Cardiac fibroblast (primary cell): ENCODE data around the gene F11R.
"Not testable (repeated sequence)": the region's sequence is repeated elsewhere in the genome, so short reads cannot be mapped to it uniquely, and the experiment has no call there.

ENCODE experiments used
- DNase-seq, 2 donors: peaks; one replicate each; pipeline versions ENCODE4 v3.0.0 to v3.0.0-alpha.2; 2010; ENCODE audit warnings: low read depth in 2 of 2
- H3K4me3 ChIP-seq, 2 donors: replicated peaks in 1 of 2; 1 replicate in 1 of 2; 2 replicates in 1 of 2; pipeline ENCODE4 v1.5.1; 2011; ENCODE audit warnings: low read depth in 2 of 2, low read length in 2 of 2, mild to moderate bottlenecking in 2 of 2, moderate library complexity in 1 of 2
- TF ChIP-seq, protein P1 (sequence below): IDR thresholded peaks from one replicate; pipeline ENCODE4 v1.5.1; 2011; ENCODE audit warnings: low read depth, mild to moderate bottlenecking, low read length, inconsistent platforms

Gene F11R

DNA sequence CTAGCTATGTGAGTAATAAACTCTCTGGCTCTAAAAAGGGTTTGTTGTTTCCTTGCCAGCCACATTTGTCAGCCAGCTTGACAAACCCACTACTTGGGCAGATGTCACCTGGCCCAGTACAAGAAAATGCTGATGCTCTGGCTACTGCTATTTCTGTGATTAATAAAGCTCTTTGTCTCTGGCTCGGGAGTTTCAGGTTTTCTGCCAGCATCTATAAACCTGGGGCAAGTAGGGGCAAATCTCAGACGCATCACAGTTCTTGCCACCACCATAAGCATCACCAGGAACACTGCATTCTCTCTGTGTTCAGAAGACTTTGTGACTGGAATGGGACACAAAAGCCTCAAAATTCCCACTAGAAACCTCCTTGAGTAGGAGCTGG, 68.8 kb downstream of the F11R start:
- TF ChIP-seq, protein P1, sequence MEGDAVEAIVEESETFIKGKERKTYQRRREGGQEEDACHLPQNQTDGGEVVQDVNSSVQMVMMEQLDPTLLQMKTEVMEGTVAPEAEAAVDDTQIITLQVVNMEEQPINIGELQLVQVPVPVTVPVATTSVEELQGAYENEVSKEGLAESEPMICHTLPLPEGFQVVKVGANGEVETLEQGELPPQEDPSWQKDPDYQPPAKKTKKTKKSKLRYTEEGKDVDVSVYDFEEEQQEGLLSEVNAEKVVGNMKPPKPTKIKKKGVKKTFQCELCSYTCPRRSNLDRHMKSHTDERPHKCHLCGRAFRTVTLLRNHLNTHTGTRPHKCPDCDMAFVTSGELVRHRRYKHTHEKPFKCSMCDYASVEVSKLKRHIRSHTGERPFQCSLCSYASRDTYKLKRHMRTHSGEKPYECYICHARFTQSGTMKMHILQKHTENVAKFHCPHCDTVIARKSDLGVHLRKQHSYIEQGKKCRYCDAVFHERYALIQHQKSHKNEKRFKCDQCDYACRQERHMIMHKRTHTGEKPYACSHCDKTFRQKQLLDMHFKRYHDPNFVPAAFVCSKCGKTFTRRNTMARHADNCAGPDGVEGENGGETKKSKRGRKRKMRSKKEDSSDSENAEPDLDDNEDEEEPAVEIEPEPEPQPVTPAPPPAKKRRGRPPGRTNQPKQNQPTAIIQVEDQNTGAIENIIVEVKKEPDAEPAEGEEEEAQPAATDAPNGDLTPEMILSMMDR, result no peak
- no peak for DNase-seq
- H3K4me3 ChIP-seq, result no peak overlapping the region

DNA sequence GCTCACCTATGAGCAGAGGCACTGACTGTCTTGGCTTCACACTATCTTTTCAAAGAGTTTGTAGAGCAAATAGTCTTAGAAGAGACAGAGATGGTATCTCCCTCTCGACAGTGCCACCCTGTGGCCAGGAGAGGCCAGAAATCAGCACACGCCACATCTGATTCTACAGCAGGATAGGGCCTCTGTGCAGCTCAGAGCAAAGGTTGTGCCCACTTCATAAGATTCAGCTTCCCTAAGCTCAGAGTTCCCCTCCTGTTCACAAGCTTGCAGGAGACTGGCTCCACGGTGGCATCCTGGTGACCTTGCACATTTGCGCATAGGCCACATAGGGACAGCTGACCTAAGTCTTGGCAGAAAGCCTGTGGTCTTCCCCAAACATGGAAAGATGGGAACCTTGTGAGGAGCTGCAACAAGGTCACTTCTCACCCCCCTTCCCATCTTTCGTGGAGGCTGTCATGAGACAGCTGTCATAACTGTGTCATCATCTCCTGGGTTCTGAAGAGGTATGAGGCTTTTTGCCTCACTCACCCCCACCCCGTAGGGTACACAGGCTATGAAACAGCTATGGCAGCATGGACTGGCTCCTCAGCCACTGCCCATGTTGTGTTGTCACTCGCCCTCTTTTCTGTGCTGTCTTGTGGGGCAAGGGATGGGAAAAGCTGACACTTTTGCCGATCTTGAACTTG, 69.4 kb downstream of the F11R start:
- TF ChIP-seq, protein P1, result peak; percentile 72
- no peak overlapping the region for H3K4me3 ChIP-seq
- DNase-seq, result peak; percentile 53 to 79

DNA sequence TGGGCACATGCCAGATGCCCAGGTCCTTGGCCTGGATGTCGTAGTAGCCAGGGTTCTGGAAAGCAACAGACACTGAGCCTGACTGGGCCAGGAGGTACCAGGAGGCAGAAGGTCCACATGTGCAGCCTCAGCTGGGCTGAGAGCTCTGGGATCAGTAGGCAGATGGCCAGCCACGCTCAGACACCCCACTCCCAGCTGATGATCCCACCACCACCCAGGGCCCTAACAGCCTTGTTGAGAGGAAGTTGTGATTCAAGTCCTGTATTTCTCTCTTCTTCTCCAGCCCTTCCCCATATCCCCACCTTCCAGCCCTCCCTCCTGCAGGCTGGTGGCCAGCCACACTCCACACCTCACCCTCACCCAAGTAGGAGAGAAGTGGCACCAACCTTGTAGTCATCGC, 70.3 kb downstream of the F11R start:
- DNase-seq, result no peak
- H3K4me3 ChIP-seq, result no peak overlapping the region
- TF ChIP-seq, protein P1, result no peak

DNA sequence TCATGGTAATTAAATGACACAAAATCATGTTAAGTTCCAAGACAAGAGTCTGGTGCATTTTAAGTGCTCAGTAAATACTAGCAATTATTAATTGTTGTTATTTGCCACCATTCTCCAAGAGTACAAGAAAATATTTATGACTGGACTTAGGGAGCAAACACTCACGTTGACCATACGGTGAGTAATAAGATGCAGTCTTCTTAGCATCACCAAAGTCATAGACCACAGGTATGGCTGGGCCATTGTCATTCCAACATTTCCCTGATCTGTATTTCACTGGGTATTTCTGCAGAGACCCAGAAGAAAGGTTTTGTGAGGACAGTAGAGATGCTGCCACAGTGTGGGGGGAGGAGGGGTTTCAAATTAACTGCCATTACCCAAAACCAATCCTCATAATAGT, 71.1 kb downstream of the F11R start:
- no peak for DNase-seq
- no peak overlapping the region for H3K4me3 ChIP-seq
- TF ChIP-seq, protein P1, result no peak

DNA sequence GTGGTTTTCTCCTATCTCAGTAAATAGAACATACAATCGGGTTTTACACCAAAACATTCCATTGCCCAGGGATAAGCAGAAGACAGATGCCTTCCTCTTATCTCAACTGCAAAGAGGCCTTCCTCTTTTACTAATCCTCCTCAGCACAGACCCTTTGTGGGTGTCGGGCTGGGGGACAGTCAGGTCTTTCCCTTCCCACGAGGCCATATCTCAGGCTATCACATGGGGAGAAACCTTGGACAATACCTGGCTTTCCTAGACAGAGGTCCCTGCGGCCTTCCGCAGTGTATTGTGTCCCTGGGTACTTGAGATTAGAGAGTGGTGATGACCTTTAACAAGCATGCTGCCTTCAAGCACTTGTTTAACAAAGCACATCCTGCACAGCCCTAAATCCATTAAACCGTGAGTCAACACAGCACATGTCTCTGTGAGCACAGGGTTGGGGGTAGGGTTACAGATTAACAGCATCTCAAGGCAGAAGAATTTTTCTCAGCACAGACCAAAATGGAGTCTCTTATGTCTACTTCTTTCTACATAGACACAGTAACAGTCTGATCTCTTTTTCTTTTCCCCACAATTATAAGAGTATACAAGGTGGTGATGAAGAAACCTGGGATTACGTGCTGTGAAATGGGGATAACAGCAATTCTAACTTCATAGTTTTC, 71.6 kb downstream of the F11R start:
- not testable (repeated sequence) for H3K4me3 ChIP-seq, DNase-seq

DNA sequence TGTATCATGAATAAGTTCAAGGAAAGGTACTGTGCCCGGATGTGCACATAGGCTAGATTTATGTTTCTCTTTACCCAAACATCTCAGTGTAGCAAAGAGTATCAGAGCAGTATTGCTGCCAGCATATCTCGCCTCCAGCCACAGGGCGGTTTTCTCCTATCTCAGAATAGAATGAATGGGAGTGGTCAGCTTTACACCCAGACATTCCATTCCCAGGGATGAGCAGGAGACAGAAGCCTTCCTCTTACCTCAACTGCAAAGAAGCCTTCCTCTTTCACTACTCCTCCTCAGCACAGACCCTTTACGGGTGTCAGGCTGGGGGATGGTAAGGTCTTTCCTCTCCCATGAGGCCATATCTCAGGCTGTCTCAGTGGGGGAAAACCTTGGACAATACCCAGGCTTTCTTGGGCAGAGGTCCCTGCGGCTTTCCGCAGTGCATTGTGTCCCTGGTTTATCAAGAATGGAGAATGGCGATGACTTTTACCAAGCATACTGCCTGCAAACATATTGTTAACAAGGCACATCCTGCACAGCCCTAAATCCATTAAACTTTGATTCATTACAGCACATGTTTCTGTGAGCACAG, 73.7 kb downstream of the F11R start:
- peak in 1 of 2 donors; percentile 83 for DNase-seq
- not testable (repeated sequence) for H3K4me3 ChIP-seq

DNA sequence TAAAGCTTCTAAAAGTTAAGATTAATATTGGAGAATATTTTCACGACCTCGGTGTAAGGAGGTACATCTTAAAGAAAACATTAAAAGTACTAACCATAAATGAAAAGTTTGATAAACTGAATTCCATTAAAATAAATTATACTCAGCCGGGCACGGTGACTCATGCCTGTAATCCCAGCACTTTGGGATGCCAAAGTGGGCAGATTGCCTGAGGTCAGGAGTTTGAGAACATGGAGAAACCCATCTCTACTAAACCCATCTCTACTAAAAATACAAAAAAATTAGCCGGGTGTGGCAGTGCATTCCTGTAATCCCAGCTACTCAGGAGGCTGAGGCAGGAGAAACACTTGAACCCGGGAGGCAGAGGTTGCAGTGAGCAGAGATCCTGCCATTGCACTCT, 75.1 kb downstream of the F11R start:
- H3K4me3 ChIP-seq, result not testable (repeated sequence)
- peak in 1 of 2 donors; percentile 64 for DNase-seq
